A673 (cell line): Measurements from ENCODE around the gene LRRC27. TPM values are rescaled to one million over a fixed set of nuclear protein-coding genes. Genes with fewer than 3 reads are reported as not detected.

Experiments
- BruUV-seq: library from RNA; stranded (reverse); fragments of 400-500 nt; replicated peaks from 2 replicates; lab custom pipeline; 2021; lab: Mats Ljungman, UMichigan
- CTCF ChIA-PET: fragments of 300-600 bp; sonication (Branson Sonifier 250); formaldehyde crosslinking; loops from one replicate; lab custom pipeline; 2022; ENCODE audit warnings: antibody characterized with exemption; lab: Charles Lee
- POLR2A ChIA-PET: fragments of 300-600 bp; sonication (Branson Sonifier 250); formaldehyde crosslinking; loops from one replicate; lab custom pipeline; 2022; ENCODE audit warnings: antibody characterized with exemption; ENCODE audit not compliant: low non-redundant PET; lab: Charles Lee
- DNase-seq: peaks from one replicate; pipeline ENCODE4 v3.0.0-alpha.2; 2015; ENCODE audit warnings: low spot score
- H3K27ac ChIP-seq: fragments of 200-600 bp; sonication (generic); 2 replicates; pipeline ENCODE4 v1.5.1; 2016; ENCODE audit warnings: mixed run types, low read depth, mild to moderate bottlenecking, mixed read lengths, antibody characterized with exemption, low read length; ENCODE audit not compliant: poor library complexity, severe bottlenecking
- H3K27me3 ChIP-seq: fragments of 200-600 bp; sonication (generic); replicated peaks from 2 replicates; pipeline ENCODE4 v1.6.1; 2017; ENCODE audit warnings: mixed run types, low read depth, mild to moderate bottlenecking, mixed read lengths, antibody characterized with exemption, low read length; ENCODE audit not compliant: insufficient read depth, poor library complexity
- H3K36me3 ChIP-seq: fragments of 200-600 bp; sonication (generic); 2 replicates; pipeline ENCODE4 v1.6.1; 2016; ENCODE audit warnings: mixed run types, mild to moderate bottlenecking, mixed read lengths, antibody characterized with exemption, low read length; ENCODE audit not compliant: insufficient read depth, poor library complexity, severe bottlenecking
- H3K4me1 ChIP-seq: fragments of 200-600 bp; sonication (generic); 2 replicates; pipeline ENCODE4 v1.6.1; 2017; ENCODE audit warnings: mixed run types, mild to moderate bottlenecking, mixed read lengths, antibody characterized with exemption, low read length; ENCODE audit not compliant: insufficient read depth, poor library complexity, severe bottlenecking
- H3K4me3 ChIP-seq: fragments of 200-600 bp; sonication (generic); 2 replicates; pipeline ENCODE4 v1.5.1; 2016; ENCODE audit warnings: low read depth, mixed run types, mild to moderate bottlenecking, mixed read lengths, low read length; ENCODE audit not compliant: poor library complexity, severe bottlenecking
- H3K9me3 ChIP-seq: fragments of 200-600 bp; sonication (generic); 2 replicates; pipeline ENCODE4 v1.6.1; 2016; ENCODE audit warnings: mixed run types, low read depth, mild to moderate bottlenecking, mixed read lengths, antibody characterized with exemption, low read length; ENCODE audit not compliant: poor library complexity, severe bottlenecking
- EZH2 ChIP-seq: fragments of 200-600 bp; sonication (generic); IDR thresholded peaks from 2 replicates; pipeline ENCODE4 v1.6.1; 2017; ENCODE audit warnings: borderline replicate concordance, low read depth, mild to moderate bottlenecking, mixed read lengths, antibody characterized with exemption, low read length; ENCODE audit not compliant: poor library complexity, severe bottlenecking
- intact Hi-C: fragments of 100-400 bp; cut with micrococcal nuclease; formaldehyde crosslinking; loops from one replicate; pipeline ENCODE4 v1.10.0; 2022; ENCODE audit not compliant: unreplicated experiment
- total RNA-seq: library from RNA; stranded (reverse); gene quantifications from 2 replicates; pipeline ENCODE4 v1.2.3, GENCODE V29; 2021
- TF ChIP-seq, protein P1 (sequence below): fragments of 300-800, 200-600 bp; sonication (generic); conservative IDR thresholded peaks from 2 replicates; pipeline ENCODE4 v1.5.1; 2017; ENCODE audit warnings: low read depth, mild to moderate bottlenecking, antibody characterized with exemption, low read length, moderate library complexity, mixed read lengths

LRRC27 gene
- total RNA-seq, 1 experiment from 2014 or later: 11.5 TPM

DNA sequence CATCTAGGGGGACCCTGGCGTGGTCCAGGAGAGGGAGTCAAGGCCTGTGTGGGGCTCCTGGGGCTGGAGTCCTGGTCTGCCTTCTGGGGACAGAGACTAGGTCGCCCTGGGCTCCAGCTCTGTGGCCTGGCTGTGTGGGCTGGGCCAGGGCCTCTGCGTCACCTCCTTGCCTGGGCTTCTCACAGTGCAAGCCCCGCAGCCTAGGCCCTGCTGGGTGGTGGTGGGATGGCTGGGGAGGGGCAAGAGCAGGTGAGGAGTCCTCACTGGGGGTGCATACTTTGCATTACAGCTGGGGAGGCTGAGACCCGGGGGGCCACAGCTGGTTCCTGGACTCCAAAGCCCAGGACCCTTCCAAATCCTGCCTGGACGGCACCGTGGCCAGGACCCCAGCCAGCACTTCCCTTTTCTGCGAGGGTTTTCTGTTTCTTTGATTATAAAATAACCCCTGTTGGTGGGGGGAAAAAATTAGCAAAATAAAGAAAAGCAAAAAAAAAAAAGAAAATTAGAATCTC lies 88.5 kb downstream of the LRRC27 start:
- intact Hi-C loops: no loop called here
- Histone ChIP-seq H3K36me3 (no peaks in the 10 kb centered on the region), H3K27me3 (no peaks in the 10 kb centered on the region), H3K27ac (peak overlapping the region; percentile 37), H3K9me3 (no peaks in the 10 kb centered on the region), H3K4me1 (peaks cover 30% of the 10 kb centered on the region), H3K4me3 (no peak overlapping the region)
- no TSS peak for BruUV-seq
- TF ChIP-seq, protein P1, sequence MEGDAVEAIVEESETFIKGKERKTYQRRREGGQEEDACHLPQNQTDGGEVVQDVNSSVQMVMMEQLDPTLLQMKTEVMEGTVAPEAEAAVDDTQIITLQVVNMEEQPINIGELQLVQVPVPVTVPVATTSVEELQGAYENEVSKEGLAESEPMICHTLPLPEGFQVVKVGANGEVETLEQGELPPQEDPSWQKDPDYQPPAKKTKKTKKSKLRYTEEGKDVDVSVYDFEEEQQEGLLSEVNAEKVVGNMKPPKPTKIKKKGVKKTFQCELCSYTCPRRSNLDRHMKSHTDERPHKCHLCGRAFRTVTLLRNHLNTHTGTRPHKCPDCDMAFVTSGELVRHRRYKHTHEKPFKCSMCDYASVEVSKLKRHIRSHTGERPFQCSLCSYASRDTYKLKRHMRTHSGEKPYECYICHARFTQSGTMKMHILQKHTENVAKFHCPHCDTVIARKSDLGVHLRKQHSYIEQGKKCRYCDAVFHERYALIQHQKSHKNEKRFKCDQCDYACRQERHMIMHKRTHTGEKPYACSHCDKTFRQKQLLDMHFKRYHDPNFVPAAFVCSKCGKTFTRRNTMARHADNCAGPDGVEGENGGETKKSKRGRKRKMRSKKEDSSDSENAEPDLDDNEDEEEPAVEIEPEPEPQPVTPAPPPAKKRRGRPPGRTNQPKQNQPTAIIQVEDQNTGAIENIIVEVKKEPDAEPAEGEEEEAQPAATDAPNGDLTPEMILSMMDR: no peak
- TF ChIP-seq EZH2: no peak
- POLR2A ChIA-PET: no interaction called here
- DNase-seq: no peak
- CTCF ChIA-PET: no interaction called here

DNA sequence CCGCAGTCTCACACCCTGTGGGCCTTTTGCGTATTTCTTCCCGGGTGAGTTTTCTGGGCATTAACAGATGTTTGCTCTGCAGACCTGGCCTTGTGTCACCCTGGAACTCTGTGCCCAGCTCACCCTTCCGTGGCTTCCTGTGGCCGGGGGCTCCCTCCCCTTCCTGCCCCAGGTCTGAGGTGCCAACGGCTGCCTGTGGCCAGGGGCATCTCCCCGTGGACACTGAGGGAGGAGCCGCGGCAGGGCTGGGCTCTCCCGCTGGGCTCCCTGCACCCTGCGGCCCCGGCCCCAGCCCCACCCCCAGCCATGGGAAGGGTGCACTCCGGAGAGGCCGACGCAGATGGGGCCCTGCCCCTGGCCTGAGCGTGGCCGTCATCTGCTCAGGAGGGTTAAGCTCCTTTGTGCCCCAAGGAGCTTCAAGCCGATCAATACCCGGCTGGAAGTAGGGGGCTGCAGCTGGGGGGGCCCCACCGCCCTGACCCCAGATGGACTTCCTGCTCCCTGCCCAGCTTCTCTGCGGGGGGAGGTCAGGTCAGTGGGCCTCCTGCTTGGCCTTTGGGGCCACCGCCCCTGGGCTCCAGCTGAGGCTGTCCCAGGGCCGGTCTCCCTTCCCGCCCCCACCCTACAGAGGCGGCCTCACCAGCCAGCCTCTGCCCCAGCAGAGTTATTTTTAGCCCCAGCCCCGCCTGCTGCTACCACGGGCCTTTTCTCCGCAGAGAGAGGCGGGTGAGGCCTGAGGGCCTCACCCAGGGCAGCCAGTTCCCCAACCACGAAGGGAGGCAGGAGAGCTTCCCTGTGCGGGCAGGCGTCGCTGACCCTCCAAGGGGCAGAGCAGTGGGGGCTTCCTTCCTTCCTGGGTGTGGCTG lies 89.2 kb downstream of the LRRC27 start:
- no peak for DNase-seq
- no TSS peak for BruUV-seq
- TF ChIP-seq, protein P1: no peak
- TF ChIP-seq EZH2: no peak
- Histone ChIP-seq H3K27ac (peak overlapping the region; percentile 79), H3K9me3 (no peaks in the 10 kb centered on the region), H3K36me3 (no peaks in the 10 kb centered on the region), H3K27me3 (no peaks in the 10 kb centered on the region), H3K4me3 (no peak overlapping the region), H3K4me1 (peaks cover 30% of the 10 kb centered on the region)
- ChIA-PET POLR2A (no interaction called here), CTCF (no interaction called here)
- intact Hi-C loops: no loop called here

DNA sequence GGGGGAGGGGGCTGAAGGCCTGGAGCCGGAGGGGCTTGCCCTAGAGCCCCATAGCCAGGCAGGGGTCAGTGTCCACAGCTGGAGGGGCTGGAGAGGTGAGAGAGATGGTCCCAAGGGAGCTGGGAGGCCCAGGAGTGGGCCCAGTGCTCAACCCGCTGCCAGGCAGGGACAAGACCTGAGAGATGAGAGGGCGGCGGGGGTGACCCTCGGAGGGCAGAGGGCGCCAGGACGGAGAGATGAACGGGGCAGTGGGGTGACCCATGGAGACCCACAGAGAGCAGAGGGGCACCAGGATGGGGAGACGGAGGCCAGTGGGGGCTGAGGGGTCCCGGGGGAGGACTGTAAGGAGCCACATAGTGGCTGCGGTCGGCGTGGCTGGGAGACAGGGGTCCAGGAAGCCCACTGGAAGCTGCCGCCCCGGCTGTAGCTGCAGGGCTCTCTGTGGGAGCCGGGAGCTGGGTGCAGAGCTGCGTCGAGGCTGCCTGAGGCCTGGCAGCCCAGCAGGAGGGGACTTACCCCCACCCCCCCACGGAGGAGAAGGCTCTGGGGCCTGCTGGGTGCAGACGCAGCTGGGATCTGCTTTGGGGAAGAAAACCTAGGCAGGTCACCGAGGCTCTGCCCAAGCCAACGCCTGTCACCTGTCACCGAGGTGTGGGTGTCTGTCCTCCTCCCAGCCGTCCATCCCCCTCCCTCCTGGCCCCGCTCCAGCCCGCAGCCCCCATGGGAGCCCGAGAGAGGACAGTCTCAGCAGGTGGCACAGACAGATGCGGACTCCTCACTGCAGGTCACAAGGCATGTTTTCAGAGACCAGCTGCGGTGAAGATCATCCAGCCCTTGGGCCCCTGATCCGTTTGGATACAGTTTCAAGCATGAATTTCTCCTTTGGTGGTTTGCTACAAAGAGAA lies 90.1 kb downstream of the LRRC27 start:
- DNase-seq: no peak
- Histone ChIP-seq H3K4me3 (no peak overlapping the region), H3K36me3 (no peaks in the 10 kb centered on the region), H3K27me3 (no peaks in the 10 kb centered on the region), H3K27ac (peak overlapping the region; percentile 79), H3K9me3 (no peaks in the 10 kb centered on the region), H3K4me1 (peaks cover 30% of the 10 kb centered on the region)
- ChIA-PET CTCF (no interaction called here), POLR2A (no interaction called here)
- BruUV-seq: no TSS peak
- TF ChIP-seq EZH2: no peak
- TF ChIP-seq, protein P1: no peak
- intact Hi-C loops: no loop called here
